ENCODE data around the gene SUN2.
"Not testable (repeated sequence)": the region's sequence is repeated elsewhere in the genome, so short reads cannot be mapped to it uniquely, and the experiment has no call there.

Gene SUN2

GRCh38 chr22:38755911-38756532, at the start of gene SUN2:
Gene SUN2 (minus strand): TSS chr22:38755998. CDS start chr22:38752628, 3,370 bp downstream.
- DNase-seq (ENCODE audit: low read depth in 2 of 2) = peak; percentile 33 to 45

- not testable (repeated sequence) for DNase-seq (ENCODE audit: low read depth in 2 of 2)
Observed at GRCh38 chr22:38805041-38805593, 49.3 kb upstream of the SUN2 start.

- peak; percentile 83 to 85 for DNase-seq (ENCODE audit: low read depth in 2 of 2)
Observed at GRCh38 chr22:38802671-38803121, 46.9 kb upstream of the SUN2 start.

- no peak for DNase-seq (ENCODE audit: low read depth in 2 of 2)
Observed at GRCh38 chr22:38799265-38800002, 43.6 kb upstream of the SUN2 start.

GRCh38 chr22:38798496-38798895, 42.7 kb upstream of the SUN2 start:
- DNase-seq (ENCODE audit: low read depth in 2 of 2) = no peak

- no peak for DNase-seq (ENCODE audit: low read depth in 2 of 2)
Observed at GRCh38 chr22:38796262-38796957, 40.6 kb upstream of the SUN2 start.

GRCh38 chr22:38795569-38795968, 39.8 kb upstream of the SUN2 start:
- DNase-seq (ENCODE audit: low read depth in 2 of 2) = no peak

- DNase-seq (ENCODE audit: low read depth in 2 of 2) = peak; percentile 95 to 96
Observed at GRCh38 chr22:38793721-38794466, 38.1 kb upstream of the SUN2 start, which contains the start of gene DNAL4. Gene DNAL4 (minus strand): TSS chr22:38794143. CDS start chr22:38782731, 11,412 bp downstream.

- no peak for DNase-seq (ENCODE audit: low read depth in 2 of 2)
Observed at GRCh38 chr22:38793317-38793716, 37.5 kb upstream of the SUN2 start.

- DNase-seq (ENCODE audit: low read depth in 2 of 2) = no peak
Observed at GRCh38 chr22:38792833-38793232, 37.0 kb upstream of the SUN2 start.

- DNase-seq (ENCODE audit: low read depth in 2 of 2) = no peak
Observed at GRCh38 chr22:38789606-38790005, 33.8 kb upstream of the SUN2 start.

GRCh38 chr22:38788846-38789245, 33.0 kb upstream of the SUN2 start:
- no peak for DNase-seq (ENCODE audit: low read depth in 2 of 2)

- peak; percentile 47 to 67 for DNase-seq (ENCODE audit: low read depth in 2 of 2)
Observed at GRCh38 chr22:38788021-38788816, 32.4 kb upstream of the SUN2 start.

- no peak for DNase-seq (ENCODE audit: low read depth in 2 of 2)
Observed at GRCh38 chr22:38786631-38787030, 30.8 kb upstream of the SUN2 start.

- no peak for DNase-seq (ENCODE audit: low read depth in 2 of 2)
Observed at GRCh38 chr22:38784856-38785255, 29.1 kb upstream of the SUN2 start.

GRCh38 chr22:38784035-38784434, 28.2 kb upstream of the SUN2 start:
- DNase-seq (ENCODE audit: low read depth in 2 of 2) = no peak

GRCh38 chr22:38783095-38783615, 27.4 kb upstream of the SUN2 start:
- no peak for DNase-seq (ENCODE audit: low read depth in 2 of 2)

- DNase-seq (ENCODE audit: low read depth in 2 of 2) = no peak
Observed at GRCh38 chr22:38782402-38783094, 26.8 kb upstream of the SUN2 start.

GRCh38 chr22:38781033-38781432, 25.2 kb upstream of the SUN2 start:
- no peak for DNase-seq (ENCODE audit: low read depth in 2 of 2)
